ENCODE measurements around the gene HEMK1.

HEMK1 gene

GRCh38 chr3:50599115-50599715 lies 29.9 kb downstream of the HEMK1 start:
- peaks cover 31% of the 10 kb centered on the region for H3K36me3 Mint-ChIP-seq (ENCODE audit: low read depth)

GRCh38 chr3:50599716-50600118 lies 30.4 kb downstream of the HEMK1 start:
- Mint-ChIP-seq H3K36me3 (ENCODE audit: low read depth) (peaks cover 36% of the 10 kb centered on the region), H3K4me1 (peaks cover 79% of the 10 kb centered on the region), H3K27ac (peak overlapping the region; percentile 100), H3K27me3 (no peaks in the 10 kb centered on the region), H3K4me3 (peak overlapping the region; percentile 65), H3K9me3 (no peaks in the 10 kb centered on the region)
- ATAC-seq (no peak), DNase-seq (peak; percentile 36)

More at GRCh38 chr3:50599115-50599715, 29.9 kb downstream of the HEMK1 start:
- DNase-seq (no peak), ATAC-seq (no peak)
- H3K4me1 Mint-ChIP-seq = peaks cover 79% of the 10 kb centered on the region
- H3K9me3 Mint-ChIP-seq = no peaks in the 10 kb centered on the region
- H3K27me3 Mint-ChIP-seq = no peaks in the 10 kb centered on the region
- peak overlapping the region; percentile 65 for H3K4me3 Mint-ChIP-seq
- H3K27ac Mint-ChIP-seq = peak overlapping the region; percentile 100

- DNase-seq (peak; percentile 57), ATAC-seq (no peak)
- Mint-ChIP-seq H3K27me3 (no peaks in the 10 kb centered on the region), H3K9me3 (no peaks in the 10 kb centered on the region), H3K36me3 (ENCODE audit: low read depth) (peaks cover 41% of the 10 kb centered on the region), H3K4me3 (peak overlapping the region; percentile 65), H3K27ac (peak overlapping the region; percentile 100), H3K4me1 (peaks cover 79% of the 10 kb centered on the region)
Observed at GRCh38 chr3:50600141-50600753, 30.9 kb downstream of the HEMK1 start.

- ATAC-seq = peak; percentile 70
- H3K27ac Mint-ChIP-seq = peak overlapping the region; percentile 100
- H3K27me3 Mint-ChIP-seq = no peaks in the 10 kb centered on the region
- H3K9me3 Mint-ChIP-seq = no peaks in the 10 kb centered on the region
- H3K36me3 Mint-ChIP-seq (ENCODE audit: low read depth) = peaks cover 49% of the 10 kb centered on the region
- peak overlapping the region; percentile 65 for H3K4me3 Mint-ChIP-seq
- DNase-seq = peak; percentile 90
- H3K4me1 Mint-ChIP-seq = peaks cover 83% of the 10 kb centered on the region
Observed at GRCh38 chr3:50600841-50601591, 31.7 kb downstream of the HEMK1 start.

- ATAC-seq = peak; percentile 14
- Mint-ChIP-seq H3K36me3 (ENCODE audit: low read depth) (peaks cover 65% of the 10 kb centered on the region), H3K4me3 (peak overlapping the region; percentile 73), H3K9me3 (no peaks in the 10 kb centered on the region), H3K27me3 (no peaks in the 10 kb centered on the region), H3K27ac (peak overlapping the region; percentile 100), H3K4me1 (peaks cover 91% of the 10 kb centered on the region)
- peak; percentile 28 for DNase-seq
Observed at GRCh38 chr3:50602595-50603191, 33.4 kb downstream of the HEMK1 start.

GRCh38 chr3:50603261-50604109 lies 34.2 kb downstream of the HEMK1 start:
- peaks cover 87% of the 10 kb centered on the region for H3K4me1 Mint-ChIP-seq
- DNase-seq = peak; percentile 34

GRCh38 chr3:50604110-50604621 lies 34.8 kb downstream of the HEMK1 start:
- DNase-seq = peak; percentile 20
- no peak for ATAC-seq
- Mint-ChIP-seq H3K9me3 (no peaks in the 10 kb centered on the region), H3K36me3 (ENCODE audit: low read depth) (peaks cover 67% of the 10 kb centered on the region), H3K4me1 (peaks cover 86% of the 10 kb centered on the region), H3K27me3 (no peaks in the 10 kb centered on the region), H3K27ac (peak overlapping the region; percentile 100), H3K4me3 (peak overlapping the region; percentile 100)

More at GRCh38 chr3:50603261-50604109, 34.2 kb downstream of the HEMK1 start:
- Mint-ChIP-seq H3K4me3 (peak overlapping the region; percentile 100), H3K27me3 (no peaks in the 10 kb centered on the region), H3K27ac (peak overlapping the region; percentile 100), H3K36me3 (ENCODE audit: low read depth) (peaks cover 66% of the 10 kb centered on the region), H3K9me3 (no peaks in the 10 kb centered on the region)
- no peak for ATAC-seq

GRCh38 chr3:50604628-50605588 lies 35.6 kb downstream of the HEMK1 start:
- H3K4me3 Mint-ChIP-seq = peak overlapping the region; percentile 100
- DNase-seq (peak; percentile 43), ATAC-seq (no peak)
- no peaks in the 10 kb centered on the region for H3K27me3 Mint-ChIP-seq
- peaks cover 80% of the 10 kb centered on the region for H3K4me1 Mint-ChIP-seq
- peak overlapping the region; percentile 100 for H3K27ac Mint-ChIP-seq
- H3K9me3 Mint-ChIP-seq = no peaks in the 10 kb centered on the region
- peaks cover 74% of the 10 kb centered on the region for H3K36me3 Mint-ChIP-seq (ENCODE audit: low read depth)

- H3K4me1 Mint-ChIP-seq = peaks cover 72% of the 10 kb centered on the region
- peak overlapping the region; percentile 100 for H3K4me3 Mint-ChIP-seq
- no peaks in the 10 kb centered on the region for H3K9me3 Mint-ChIP-seq
- no peaks in the 10 kb centered on the region for H3K27me3 Mint-ChIP-seq
- ATAC-seq (no peak), DNase-seq (peak; percentile 34)
- peak overlapping the region; percentile 100 for H3K27ac Mint-ChIP-seq
- peaks cover 82% of the 10 kb centered on the region for H3K36me3 Mint-ChIP-seq (ENCODE audit: low read depth)
Observed at GRCh38 chr3:50605901-50606326, 36.6 kb downstream of the HEMK1 start.

GRCh38 chr3:50606596-50606995 lies 37.3 kb downstream of the HEMK1 start:
- peak overlapping the region; percentile 100 for H3K27ac Mint-ChIP-seq
- ATAC-seq (no peak), DNase-seq (peak; percentile 47)
- peaks cover 86% of the 10 kb centered on the region for H3K36me3 Mint-ChIP-seq (ENCODE audit: low read depth)
- H3K27me3 Mint-ChIP-seq = no peaks in the 10 kb centered on the region
- peak overlapping the region; percentile 100 for H3K4me3 Mint-ChIP-seq
- no peaks in the 10 kb centered on the region for H3K9me3 Mint-ChIP-seq
- H3K4me1 Mint-ChIP-seq = peaks cover 65% of the 10 kb centered on the region

- Mint-ChIP-seq H3K27ac (peak overlapping the region; percentile 100), H3K27me3 (peaks cover 2% of the 10 kb centered on the region), H3K4me3 (peak overlapping the region; percentile 100), H3K36me3 (ENCODE audit: low read depth) (peaks cover 92% of the 10 kb centered on the region), H3K4me1 (peaks cover 63% of the 10 kb centered on the region), H3K9me3 (no peaks in the 10 kb centered on the region)
- DNase-seq = peak; percentile 55
- no peak for ATAC-seq
Observed at GRCh38 chr3:50607271-50608091, 38.2 kb downstream of the HEMK1 start.

- ATAC-seq (no peak), DNase-seq (peak; percentile 26)
- Mint-ChIP-seq H3K36me3 (ENCODE audit: low read depth) (peaks cover 90% of the 10 kb centered on the region), H3K4me1 (peaks cover 61% of the 10 kb centered on the region), H3K27ac (peak overlapping the region; percentile 100), H3K27me3 (peaks cover 2% of the 10 kb centered on the region), H3K4me3 (peak overlapping the region; percentile 100), H3K9me3 (no peaks in the 10 kb centered on the region)
Observed at GRCh38 chr3:50608278-50608677, 39.0 kb downstream of the HEMK1 start.
